Measurements from ENCODE around the gene NPSR1.
"Not testable (repeated sequence)": the region's sequence is repeated elsewhere in the genome, so short reads cannot be mapped to it uniquely, and the experiment has no call there.

NPSR1 gene

GRCh38 chr7:34838329-34838728, 180.3 kb downstream of the NPSR1 start:
- no peak for DNase-seq

GRCh38 chr7:34839645-34840044, 181.6 kb downstream of the NPSR1 start:
- no peak for DNase-seq

GRCh38 chr7:34840176-34840785, 182.3 kb downstream of the NPSR1 start:
- no peak for DNase-seq

GRCh38 chr7:34841326-34841725, 183.3 kb downstream of the NPSR1 start:
- no peak for DNase-seq

GRCh38 chr7:34842782-34843181, 184.8 kb downstream of the NPSR1 start:
- no peak for DNase-seq

- DNase-seq = no peak
Observed at GRCh38 chr7:34844406-34844805, 186.4 kb downstream of the NPSR1 start.

- no peak for DNase-seq
Observed at GRCh38 chr7:34844936-34845665, 187.1 kb downstream of the NPSR1 start.

GRCh38 chr7:34845666-34846361, 187.8 kb downstream of the NPSR1 start:
- no peak for DNase-seq

- DNase-seq = no peak
Observed at GRCh38 chr7:34846976-34847375, 189.0 kb downstream of the NPSR1 start.

GRCh38 chr7:34848670-34849069, 190.7 kb downstream of the NPSR1 start:
- no peak for DNase-seq

- no peak for DNase-seq
Observed at GRCh38 chr7:34849163-34849960, 191.3 kb downstream of the NPSR1 start.

GRCh38 chr7:34849986-34850385, 192.0 kb downstream of the NPSR1 start:
- DNase-seq = no peak

GRCh38 chr7:34850681-34851080, 192.7 kb downstream of the NPSR1 start:
- no peak for DNase-seq

- DNase-seq = no peak
Observed at GRCh38 chr7:34851431-34851830, 193.4 kb downstream of the NPSR1 start.

GRCh38 chr7:34858444-34858843, 200.4 kb downstream of the NPSR1 start:
- not testable (repeated sequence) for DNase-seq

GRCh38 chr7:34859281-34859680, 201.3 kb downstream of the NPSR1 start:
- DNase-seq = not testable (repeated sequence)

- not testable (repeated sequence) for DNase-seq
Observed at GRCh38 chr7:34866222-34866621, 208.2 kb downstream of the NPSR1 start.

- not testable (repeated sequence) for DNase-seq
Observed at GRCh38 chr7:34867341-34867740, 209.3 kb downstream of the NPSR1 start.

- not testable (repeated sequence) for DNase-seq
Observed at GRCh38 chr7:34868602-34869001, 210.6 kb downstream of the NPSR1 start.

- no peak for DNase-seq
Observed at GRCh38 chr7:34869057-34869456, 211.0 kb downstream of the NPSR1 start.

GRCh38 chr7:34870041-34870440, 212.0 kb downstream of the NPSR1 start:
- DNase-seq = not testable (repeated sequence)

- not testable (repeated sequence) for DNase-seq
Observed at GRCh38 chr7:34874329-34874728, 216.3 kb downstream of the NPSR1 start.

- no peak for DNase-seq
Observed at GRCh38 chr7:34875481-34875880, 217.5 kb downstream of the NPSR1 start.

All from stimulated activated CD4-positive, alpha-beta T cell treated with anti-CD3 and anti-CD28 coated beads, Interleukin-2, amount 100 ng/mL, for 24 hours (primary cell).